Measurements from ENCODE around the gene AXL.
"Not testable (repeated sequence)": the region's sequence is repeated elsewhere in the genome, so short reads cannot be mapped to it uniquely, and the experiment has no call there.

Gene AXL

GRCh38 chr19:41226053-41226873 is 7.2 kb downstream of the AXL start:
- no peak for DNase-seq (ENCODE audit: insufficient read length)
- FAIRE-seq, result no peak
- no peak for TF ChIP-seq TAF1 (IDR thresholded peaks at IDR 0.05; ENCODE audit: borderline replicate concordance, low read depth, low read length)
- TF ChIP-seq POLR2AphosphoS5 (IDR thresholded peaks at IDR 0.05; ENCODE audit: low read depth, low read length), result no peak
- TF ChIP-seq POLR2A (IDR thresholded peaks at IDR 0.05; ENCODE audit: low read depth, low read length), result no peak

GRCh38 chr19:41226874-41227390 is 7.9 kb downstream of the AXL start:
- FAIRE-seq, result no peak

DNA sequence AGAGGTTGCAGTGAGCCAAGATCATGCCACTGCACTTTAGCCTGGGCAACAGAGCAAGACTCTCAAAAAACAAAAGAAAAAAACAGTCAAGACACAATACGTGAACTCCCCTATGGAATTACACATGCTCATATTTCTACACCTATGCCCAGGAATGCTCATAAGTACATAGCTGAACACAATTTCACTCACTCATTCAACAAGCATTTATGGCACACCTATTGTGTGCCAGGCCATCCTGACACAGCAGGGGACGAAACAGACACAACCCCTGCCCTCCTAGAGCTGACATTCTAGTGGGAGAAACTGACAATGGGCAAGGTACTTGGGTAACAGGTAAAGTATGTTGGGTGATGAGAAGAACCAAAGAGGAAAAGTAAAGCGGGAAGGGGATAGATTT is 9.5 kb downstream of the AXL start:
- FAIRE-seq, result no peak
- TF ChIP-seq TAF1 (IDR thresholded peaks at IDR 0.05; ENCODE audit: borderline replicate concordance, low read depth, low read length) (no peak), POLR2AphosphoS5 (IDR thresholded peaks at IDR 0.05; ENCODE audit: low read depth, low read length) (no peak)
- DNase-seq (ENCODE audit: insufficient read length), result no peak

More at GRCh38 chr19:41226874-41227390, 7.9 kb downstream of the AXL start:
- DNase-seq (ENCODE audit: insufficient read length), result no peak
- TF ChIP-seq POLR2AphosphoS5 (IDR thresholded peaks at IDR 0.05; ENCODE audit: low read depth, low read length) (no peak), TAF1 (IDR thresholded peaks at IDR 0.05; ENCODE audit: borderline replicate concordance, low read depth, low read length) (no peak), POLR2A (IDR thresholded peaks at IDR 0.05; ENCODE audit: low read depth, low read length) (no peak)

DNA sequence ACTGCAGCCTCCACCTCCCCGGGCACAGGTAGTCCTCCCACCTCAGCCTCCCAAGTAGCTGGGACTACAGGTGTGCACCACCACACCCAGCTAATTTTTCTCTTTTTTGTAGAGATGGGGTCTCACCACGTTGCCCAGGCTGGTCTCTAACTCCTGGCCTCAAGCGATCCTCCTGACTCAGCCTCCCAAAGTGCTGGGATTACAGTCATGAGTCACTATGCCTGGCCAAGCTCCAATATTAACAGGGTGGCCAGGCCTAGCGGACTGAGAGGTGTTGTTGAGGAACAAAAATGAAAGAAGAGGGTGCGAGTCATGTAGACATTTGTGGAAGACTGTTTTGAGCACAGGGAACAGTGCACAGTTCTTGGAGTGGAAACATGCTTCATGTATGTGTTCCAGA is 10.3 kb downstream of the AXL start:
- DNase-seq (ENCODE audit: insufficient read length); FAIRE-seq: not testable (repeated sequence)

DNA sequence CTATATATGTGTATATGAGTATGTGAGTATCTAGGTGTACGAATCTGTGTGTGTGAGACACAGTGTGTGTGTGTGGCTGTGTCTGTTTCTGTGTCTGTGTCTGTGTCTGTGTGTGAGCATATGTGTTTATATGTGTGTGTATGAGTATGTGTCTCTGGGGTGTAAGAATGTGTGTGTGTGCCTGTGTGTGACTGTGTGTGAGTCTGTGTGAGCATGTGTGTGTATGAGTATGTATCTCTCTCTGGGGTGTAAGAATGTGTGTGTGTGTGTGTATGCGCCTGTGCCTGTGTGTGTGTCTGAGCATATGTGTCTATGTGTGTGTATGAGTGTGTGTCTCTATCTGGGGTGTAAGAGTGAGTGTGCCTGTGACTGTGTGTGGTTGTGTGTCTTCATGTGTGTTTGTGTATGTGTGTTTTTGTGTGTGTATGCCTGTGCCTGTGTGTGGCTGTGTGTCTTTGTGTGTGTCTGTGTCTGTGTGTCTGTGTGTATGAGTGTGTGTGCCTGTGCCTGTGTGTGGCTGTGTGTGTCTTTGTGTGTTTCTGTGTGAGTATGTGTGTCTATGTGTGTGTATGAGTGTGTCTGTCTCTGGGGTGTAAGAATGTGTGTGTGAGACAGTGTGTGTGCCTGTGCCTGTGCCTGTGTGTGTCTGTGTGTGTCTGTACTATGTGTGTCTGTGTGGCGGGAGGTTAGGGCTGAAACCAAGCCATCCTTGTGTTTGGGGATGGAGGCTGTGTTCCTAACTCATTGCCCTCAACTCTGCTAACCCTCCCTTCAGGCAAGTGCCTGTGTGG is 11.2 kb downstream of the AXL start:
- DNase-seq (ENCODE audit: insufficient read length) (no peak), FAIRE-seq (no peak)
- no peak for TF ChIP-seq POLR2AphosphoS5 (IDR thresholded peaks at IDR 0.05; ENCODE audit: low read depth, low read length)
- TF ChIP-seq TAF1 (IDR thresholded peaks at IDR 0.05; ENCODE audit: borderline replicate concordance, low read depth, low read length), result no peak
- TF ChIP-seq POLR2A (IDR thresholded peaks at IDR 0.05; ENCODE audit: low read depth, low read length), result no peak

DNA sequence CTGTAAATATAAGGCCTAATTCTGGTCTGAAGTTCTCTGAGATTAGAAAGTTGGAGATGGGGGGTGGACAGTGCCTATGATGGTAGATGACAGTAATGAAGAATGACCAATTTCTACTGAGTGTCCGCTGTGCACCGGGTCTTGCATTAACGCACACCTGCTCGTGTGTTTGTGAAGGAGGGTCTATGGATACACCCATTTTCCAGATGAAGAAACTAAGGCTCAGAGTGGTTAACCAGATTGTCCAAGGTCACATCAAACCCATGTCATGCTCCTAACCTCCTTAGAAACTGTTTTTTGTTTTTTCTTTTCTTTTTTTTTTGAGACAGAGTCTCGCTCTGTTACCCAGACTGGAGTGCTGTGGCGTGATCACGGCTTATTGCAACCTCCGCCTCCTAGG is 13.7 kb downstream of the AXL start:
- DNase-seq (ENCODE audit: insufficient read length) (no peak), FAIRE-seq (no peak)
- TF ChIP-seq TAF1 (IDR thresholded peaks at IDR 0.05; ENCODE audit: borderline replicate concordance, low read depth, low read length) (no peak), POLR2A (IDR thresholded peaks at IDR 0.05; ENCODE audit: low read depth, low read length) (no peak), POLR2AphosphoS5 (IDR thresholded peaks at IDR 0.05; ENCODE audit: low read depth, low read length) (no peak)

DNA sequence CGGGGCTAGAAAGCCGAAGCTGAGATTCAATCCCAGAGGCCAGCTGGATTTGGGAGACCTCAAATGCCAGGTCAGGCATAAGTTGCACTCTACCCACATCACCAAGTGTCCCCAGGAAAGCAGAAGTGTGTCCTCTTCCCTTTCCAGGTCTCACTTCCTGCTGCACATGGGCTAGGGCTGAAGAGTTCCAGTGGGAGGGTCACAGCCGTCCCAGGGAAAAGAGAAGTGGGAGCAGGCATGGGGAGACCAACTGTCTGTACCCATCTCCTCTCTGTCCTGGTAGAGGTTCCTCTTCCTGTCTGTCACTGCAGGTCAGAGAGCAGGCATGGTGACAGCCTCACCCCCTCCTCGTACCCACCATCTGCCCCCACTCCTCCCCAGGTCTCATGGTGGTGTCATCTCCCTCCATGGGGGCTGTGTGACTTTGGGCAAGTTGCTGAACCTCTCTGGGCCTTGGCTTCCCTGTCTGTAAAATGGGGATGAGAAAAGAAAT is 14.8 kb downstream of the AXL start:
- no peak for FAIRE-seq
- TF ChIP-seq POLR2A (IDR thresholded peaks at IDR 0.05; ENCODE audit: low read depth, low read length) (no peak), POLR2AphosphoS5 (IDR thresholded peaks at IDR 0.05; ENCODE audit: low read depth, low read length) (no peak), TAF1 (IDR thresholded peaks at IDR 0.05; ENCODE audit: borderline replicate concordance, low read depth, low read length) (no peak)
- DNase-seq (ENCODE audit: insufficient read length), result no peak

- no peak for FAIRE-seq
- TF ChIP-seq POLR2A (IDR thresholded peaks at IDR 0.05; ENCODE audit: low read depth, low read length), result no peak
- TF ChIP-seq POLR2AphosphoS5 (IDR thresholded peaks at IDR 0.05; ENCODE audit: low read depth, low read length), result no peak
- no peak for DNase-seq (ENCODE audit: insufficient read length)
Observed at GRCh38 chr19:41234512-41235168, 15.6 kb downstream of the AXL start.

DNA sequence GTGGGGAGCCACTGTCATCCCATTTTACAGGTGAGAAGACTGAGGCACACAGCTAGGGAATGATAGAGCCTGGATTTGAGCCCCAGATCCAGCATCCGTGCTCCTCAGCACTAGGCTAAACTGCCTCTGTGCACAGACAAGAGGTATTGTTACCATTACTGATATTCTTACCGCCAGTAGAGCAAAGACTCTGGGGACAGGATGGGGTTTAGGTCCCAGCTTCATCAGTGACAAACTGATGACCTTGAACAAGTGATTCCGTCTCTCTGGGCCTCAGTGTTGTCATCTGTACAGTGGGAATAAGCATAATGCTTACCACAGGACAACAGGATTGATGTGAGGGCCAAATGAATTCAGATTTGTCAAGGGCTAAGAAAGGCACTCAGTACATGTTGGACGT is 16.5 kb downstream of the AXL start:
- DNase-seq (ENCODE audit: insufficient read length) (no peak), FAIRE-seq (no peak)
- TF ChIP-seq TAF1 (IDR thresholded peaks at IDR 0.05; ENCODE audit: borderline replicate concordance, low read depth, low read length) (no peak), POLR2A (IDR thresholded peaks at IDR 0.05; ENCODE audit: low read depth, low read length) (no peak), POLR2AphosphoS5 (IDR thresholded peaks at IDR 0.05; ENCODE audit: low read depth, low read length) (no peak)

- TF ChIP-seq POLR2AphosphoS5 (IDR thresholded peaks at IDR 0.05; ENCODE audit: low read depth, low read length) (no peak), POLR2A (IDR thresholded peaks at IDR 0.05; ENCODE audit: low read depth, low read length) (no peak), TAF1 (IDR thresholded peaks at IDR 0.05; ENCODE audit: borderline replicate concordance, low read depth, low read length) (no peak)
- FAIRE-seq, result no peak
- DNase-seq (ENCODE audit: insufficient read length), result no peak
Observed at GRCh38 chr19:41238244-41238643, 19.2 kb downstream of the AXL start.

DNA sequence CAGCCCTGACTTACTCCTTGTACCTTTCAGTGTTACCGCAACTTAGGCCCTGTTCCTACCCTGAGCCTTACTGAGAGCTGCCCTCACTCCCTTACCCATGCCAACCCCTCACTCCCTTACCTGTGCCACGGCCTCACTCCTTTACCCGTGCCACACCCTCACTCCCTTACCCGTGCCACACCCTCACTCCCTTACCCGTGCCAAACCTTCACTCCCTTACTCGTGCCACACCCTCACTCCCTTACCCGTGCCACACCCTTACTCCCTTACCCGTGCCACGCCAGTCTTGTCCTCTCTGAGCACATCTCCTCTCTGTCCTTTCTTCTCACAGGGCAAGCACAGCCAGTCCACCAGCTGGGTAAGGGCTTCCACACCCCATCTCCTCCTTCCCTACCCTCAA is 20.3 kb downstream of the AXL start:
- no peak for TF ChIP-seq POLR2AphosphoS5 (IDR thresholded peaks at IDR 0.05; ENCODE audit: low read depth, low read length)
- no peak for TF ChIP-seq TAF1 (IDR thresholded peaks at IDR 0.05; ENCODE audit: borderline replicate concordance, low read depth, low read length)
- no peak for TF ChIP-seq POLR2A (IDR thresholded peaks at IDR 0.05; ENCODE audit: low read depth, low read length)
- FAIRE-seq, result no peak
- DNase-seq (ENCODE audit: insufficient read length), result no peak

Measured in GM12892 (cell line).